Activated CD8-positive, alpha-beta memory T cell treated with anti-CD3 and anti-CD28 coated beads, Interleukin-2, amount 10 ng/mL, durations not matched to agents 7 days and 5 days (primary cell): ENCODE results near the gene TUBA4A. TPM values are rescaled to one million over a fixed set of nuclear protein-coding genes. Genes with fewer than 3 reads are reported as not detected.

Experiments used
- ATAC-seq: fragments of 150-1000 bp; cut with Tn5 transposase; one replicate; pipeline ENCODE4 v1.10.0; 2021; ENCODE audit warnings: moderate library complexity
- CTCF ChIA-PET: fragments of 350-600 bp; sonication (Branson Sonifier 250); formaldehyde crosslinking; loops from one replicate; lab custom pipeline; 2021; ENCODE audit warnings: antibody characterized with exemption; lab: Charles Lee
- DNase-seq: peaks from one replicate; pipeline ENCODE4 v3.0.0-alpha.2; 2020
- H3K27ac Mint-ChIP-seq: one replicate; pipeline ENCODE4 v1.8.0; 2021; ENCODE audit warnings: mild to moderate bottlenecking, mixed read lengths
- H3K27me3 Mint-ChIP-seq: one replicate; pipeline ENCODE4 v1.8.0; 2021; ENCODE audit warnings: mixed read lengths
- H3K36me3 Mint-ChIP-seq: one replicate; pipeline ENCODE4 v1.8.0; 2021; ENCODE audit warnings: mild to moderate bottlenecking, mixed read lengths
- H3K4me1 Mint-ChIP-seq: one replicate; pipeline ENCODE4 v1.8.0; 2021; ENCODE audit warnings: mixed read lengths
- H3K4me3 Mint-ChIP-seq: one replicate; pipeline ENCODE4 v1.8.0; 2021; ENCODE audit warnings: mild to moderate bottlenecking, moderate library complexity, mixed read lengths
- H3K9me3 Mint-ChIP-seq: one replicate; pipeline ENCODE4 v1.8.0; 2022; ENCODE audit warnings: low read depth, mixed read lengths
- total RNA-seq, 2 experiments: library from RNA; stranded (reverse); gene quantifications; one replicate each; pipeline ENCODE4 v1.2.3, GENCODE V29; 2021

The TUBA4A gene
- total RNA-seq, 2 experiments from 2014 or later = 244 to 337 TPM

DNA sequence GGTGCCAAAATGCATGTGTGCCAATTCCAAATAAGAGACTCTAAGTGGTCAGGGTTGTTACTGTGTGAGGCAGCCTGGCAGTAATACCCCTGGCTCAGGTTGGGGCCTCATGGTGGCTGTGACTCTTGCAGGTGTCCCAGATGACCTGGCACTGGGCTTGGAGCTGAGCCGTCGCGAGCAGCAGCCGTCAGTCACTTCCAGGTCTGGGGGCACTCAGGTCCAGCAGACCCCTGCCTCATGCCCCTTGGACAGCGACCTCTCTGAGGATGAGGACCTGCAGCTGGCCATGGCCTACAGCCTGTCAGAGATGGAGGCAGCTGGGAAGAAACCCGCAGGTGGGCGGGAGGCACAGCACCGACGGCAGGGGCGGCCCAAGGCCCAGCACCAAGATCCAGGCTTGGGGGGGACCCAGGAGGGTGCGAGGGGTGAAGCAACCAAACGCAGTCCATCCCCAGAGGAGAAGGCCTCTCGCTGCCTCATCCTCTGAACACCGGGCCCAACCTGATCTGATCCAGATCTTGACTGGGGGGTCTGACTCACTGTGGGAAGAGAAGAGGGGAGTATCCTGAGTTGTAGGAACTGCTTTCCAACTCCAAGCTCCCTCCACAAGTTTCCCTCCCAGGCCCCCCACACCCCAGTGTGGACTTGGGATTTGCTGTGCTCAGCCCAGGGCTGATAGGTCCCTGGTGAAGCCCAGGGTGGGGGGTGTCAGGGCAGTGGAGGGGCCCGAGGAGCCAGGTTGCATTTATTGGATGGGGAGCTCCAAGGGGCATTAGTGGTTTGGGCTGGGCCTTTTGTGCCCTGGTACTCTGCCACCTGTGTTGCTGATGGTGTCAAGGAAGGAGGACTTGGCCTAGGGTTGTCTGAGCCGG lies 31.0 kb upstream of the TUBA4A start:
- ATAC-seq = no peak
- Mint-ChIP-seq H3K36me3 (peaks cover 10% of the 10 kb centered on the region), H3K27me3 (no peaks in the 10 kb centered on the region), H3K4me3 (no peak overlapping the region), H3K27ac (no peak overlapping the region), H3K4me1 (peaks cover 13% of the 10 kb centered on the region), H3K9me3 (no peaks in the 10 kb centered on the region)
- CTCF ChIA-PET = interaction anchor here (2.4 to 14.8 kb wide), 2 partner anchors 8 to 125 kb away, joined by 5 to 260 read pairs; no protein-coding TSS in a partner anchor
- DNase-seq = no peak

DNA sequence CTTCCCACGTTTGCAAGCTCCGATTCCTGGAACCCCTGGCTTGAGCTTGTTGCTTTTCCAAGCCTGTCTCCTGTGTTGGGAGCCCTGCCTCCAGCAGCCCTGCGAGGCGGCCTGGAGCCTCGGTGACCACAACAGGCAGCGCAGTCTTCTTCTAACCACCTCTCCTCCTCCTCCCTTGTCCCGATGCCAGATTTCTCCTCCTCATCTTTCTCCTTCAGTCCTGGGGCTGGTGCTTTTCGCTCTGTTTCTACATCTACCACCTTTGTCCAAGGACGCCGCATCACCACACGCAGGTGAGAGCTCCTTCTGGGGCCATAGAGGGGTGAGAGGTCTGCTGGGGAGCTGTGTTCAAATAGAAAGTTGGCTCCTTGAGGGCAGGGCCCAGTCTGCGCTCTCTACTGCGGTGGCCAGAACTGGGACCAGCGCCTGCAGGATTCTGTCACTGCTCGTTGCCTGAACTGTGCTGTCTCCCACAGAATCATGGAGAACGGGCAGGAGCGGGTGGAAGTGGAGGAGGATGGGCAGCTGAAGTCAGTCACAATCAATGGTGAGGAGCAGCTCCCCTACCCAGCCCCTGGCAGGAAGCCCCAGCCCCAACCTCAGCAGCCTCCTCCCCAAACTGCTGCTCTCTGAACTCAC lies 29.3 kb upstream of the TUBA4A start:
- CTCF ChIA-PET = interaction anchor here (1.5 to 14.8 kb wide), 2 partner anchors 9 to 128 kb away, joined by 3 to 260 read pairs; no protein-coding TSS in a partner anchor
- Mint-ChIP-seq H3K9me3 (no peaks in the 10 kb centered on the region), H3K4me1 (peaks cover 23% of the 10 kb centered on the region), H3K36me3 (peaks cover 12% of the 10 kb centered on the region), H3K27me3 (no peaks in the 10 kb centered on the region), H3K27ac (peak overlapping the region; percentile 3), H3K4me3 (no peak overlapping the region)
- DNase-seq (no peak), ATAC-seq (no peak)

DNA sequence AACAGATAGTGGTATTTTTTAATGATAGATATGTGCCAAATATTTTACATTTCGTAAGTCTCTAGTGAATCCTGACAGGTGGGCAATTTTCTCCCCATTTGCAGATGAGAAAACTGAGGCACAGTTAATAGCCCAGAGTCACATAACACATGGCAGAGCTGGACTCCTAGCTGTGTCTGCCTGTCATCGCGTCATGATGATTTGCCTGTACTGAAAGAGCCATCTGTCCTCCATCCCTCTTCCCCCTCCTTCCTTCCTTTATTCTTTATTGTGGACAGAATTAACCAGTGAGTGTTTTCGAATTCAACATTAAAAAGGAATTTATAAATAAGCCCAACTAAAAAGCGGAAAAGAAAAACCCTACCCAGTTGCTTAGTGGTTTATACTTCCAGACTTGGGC lies 28.7 kb upstream of the TUBA4A start:
- ATAC-seq (no peak), DNase-seq (no peak)
- peaks cover 29% of the 10 kb centered on the region for H3K4me1 Mint-ChIP-seq
- H3K36me3 Mint-ChIP-seq = peaks cover 12% of the 10 kb centered on the region
- CTCF ChIA-PET = interaction anchor here (0.6 to 14.8 kb wide), 3 partner anchors 10 to 128 kb away, joined by 3 to 260 read pairs (median 3); no protein-coding TSS in a partner anchor
- H3K27me3 Mint-ChIP-seq = no peaks in the 10 kb centered on the region
- H3K27ac Mint-ChIP-seq = no peak overlapping the region
- H3K9me3 Mint-ChIP-seq = no peaks in the 10 kb centered on the region
- H3K4me3 Mint-ChIP-seq = no peak overlapping the region

DNA sequence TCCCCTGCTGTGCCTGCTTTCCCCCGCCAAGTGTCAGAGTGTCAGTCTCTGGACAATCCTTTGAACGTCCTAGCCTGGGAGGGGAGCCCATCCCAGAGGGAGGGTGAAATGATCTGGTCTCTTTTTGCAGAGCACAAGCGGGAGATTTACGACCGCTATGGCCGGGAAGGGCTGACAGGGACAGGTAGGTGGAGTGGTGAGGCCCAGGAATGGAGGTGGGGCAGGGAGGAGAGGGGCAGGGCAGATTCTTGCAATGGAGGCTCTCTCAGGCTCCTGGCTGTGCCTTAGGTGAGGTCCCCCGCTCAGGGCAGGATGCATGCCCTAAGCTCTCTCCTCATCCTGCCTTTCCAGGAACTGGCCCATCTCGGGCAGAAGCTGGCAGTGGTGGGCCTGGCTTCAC lies 27.9 kb upstream of the TUBA4A start:
- Mint-ChIP-seq H3K36me3 (peaks cover 12% of the 10 kb centered on the region), H3K4me1 (peaks cover 32% of the 10 kb centered on the region), H3K4me3 (no peak overlapping the region), H3K27ac (peak overlapping the region; percentile 33), H3K27me3 (no peaks in the 10 kb centered on the region), H3K9me3 (no peaks in the 10 kb centered on the region)
- ATAC-seq (no peak), DNase-seq (no peak)
- CTCF ChIA-PET = interaction anchor here (0.8 to 14.8 kb wide), 3 partner anchors 11 to 127 kb away, joined by 3 to 260 read pairs (median 3); partner anchors contain the start of genes ANKZF1 and ATG9A

DNA sequence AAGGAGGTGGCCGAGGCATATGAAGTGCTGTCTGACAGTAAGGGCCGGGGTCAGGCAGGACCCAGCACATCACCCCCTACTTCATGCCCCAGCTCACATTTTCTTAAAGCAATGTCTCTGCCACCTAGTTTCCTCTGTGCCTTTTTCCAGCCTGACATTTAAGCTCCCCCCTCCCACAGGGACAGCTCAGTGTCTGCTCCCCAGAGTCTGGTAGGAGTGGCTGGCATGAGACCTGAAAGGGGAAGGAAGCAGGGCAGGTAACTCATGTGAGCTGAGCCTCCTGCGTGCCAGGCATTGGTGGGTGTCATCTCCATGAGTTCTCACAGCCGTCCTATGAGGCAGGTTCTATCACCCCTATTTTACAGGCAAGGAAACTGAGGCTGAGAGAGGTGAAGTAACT lies 26.9 kb upstream of the TUBA4A start:
- peaks cover 12% of the 10 kb centered on the region for H3K36me3 Mint-ChIP-seq
- H3K27ac Mint-ChIP-seq = peak overlapping the region; percentile 96
- CTCF ChIA-PET = interaction anchor here (0.8 to 14.8 kb wide), 6 partner anchors 12 to 109 kb away, joined by 3 to 260 read pairs (median 10); partner anchors contain the start of genes ANKZF1, ATG9A, TUBA4A and TUBA4B
- no peaks in the 10 kb centered on the region for H3K9me3 Mint-ChIP-seq
- H3K27me3 Mint-ChIP-seq = no peaks in the 10 kb centered on the region
- H3K4me1 Mint-ChIP-seq = peaks cover 32% of the 10 kb centered on the region
- no peak for DNase-seq
- ATAC-seq = no peak
- H3K4me3 Mint-ChIP-seq = peak overlapping the region; percentile 94

DNA sequence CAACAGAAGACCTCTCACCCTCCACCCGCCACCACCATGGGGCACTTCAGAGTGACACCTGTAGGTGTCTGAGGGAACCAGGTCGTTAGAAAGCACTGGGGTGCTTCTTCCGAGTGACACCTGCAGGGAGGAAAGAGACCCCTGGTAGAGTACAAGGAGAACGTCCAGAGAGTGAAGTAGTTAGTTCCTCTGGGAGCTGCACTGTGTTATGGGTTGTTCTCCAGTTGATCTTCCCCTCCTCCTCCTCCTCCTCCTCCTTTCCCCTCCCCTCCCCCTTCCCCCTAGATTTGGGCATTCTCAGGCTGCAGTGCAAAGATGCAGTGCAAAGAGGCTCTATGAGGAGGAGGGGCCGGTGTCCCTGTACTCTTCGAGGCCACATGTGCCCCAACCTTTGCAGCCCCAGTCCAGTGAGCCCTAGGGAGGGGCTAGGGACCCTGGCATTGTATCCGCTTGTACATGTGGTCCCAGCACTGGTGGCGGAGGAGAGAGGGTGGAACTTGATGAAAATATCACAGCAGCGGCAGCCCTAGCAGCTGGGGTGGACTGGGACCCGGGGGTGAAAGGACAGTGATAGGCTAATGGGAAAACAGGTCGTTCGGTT lies 26.3 kb upstream of the TUBA4A start:
- H3K4me3 Mint-ChIP-seq = peak overlapping the region; percentile 94
- DNase-seq (no peak), ATAC-seq (no peak)
- no peaks in the 10 kb centered on the region for H3K27me3 Mint-ChIP-seq
- no peaks in the 10 kb centered on the region for H3K9me3 Mint-ChIP-seq
- CTCF ChIA-PET = interaction anchor here (1.0 to 14.8 kb wide), 12 partner anchors 11 to 300 kb away, joined by 3 to 260 read pairs (median 10); partner anchors contain the start of genes NHEJ1, TUBA4A, TUBA4B and ZFAND2B
- peaks cover 32% of the 10 kb centered on the region for H3K4me1 Mint-ChIP-seq
- peak overlapping the region; percentile 96 for H3K27ac Mint-ChIP-seq
- H3K36me3 Mint-ChIP-seq = peaks cover 12% of the 10 kb centered on the region

DNA sequence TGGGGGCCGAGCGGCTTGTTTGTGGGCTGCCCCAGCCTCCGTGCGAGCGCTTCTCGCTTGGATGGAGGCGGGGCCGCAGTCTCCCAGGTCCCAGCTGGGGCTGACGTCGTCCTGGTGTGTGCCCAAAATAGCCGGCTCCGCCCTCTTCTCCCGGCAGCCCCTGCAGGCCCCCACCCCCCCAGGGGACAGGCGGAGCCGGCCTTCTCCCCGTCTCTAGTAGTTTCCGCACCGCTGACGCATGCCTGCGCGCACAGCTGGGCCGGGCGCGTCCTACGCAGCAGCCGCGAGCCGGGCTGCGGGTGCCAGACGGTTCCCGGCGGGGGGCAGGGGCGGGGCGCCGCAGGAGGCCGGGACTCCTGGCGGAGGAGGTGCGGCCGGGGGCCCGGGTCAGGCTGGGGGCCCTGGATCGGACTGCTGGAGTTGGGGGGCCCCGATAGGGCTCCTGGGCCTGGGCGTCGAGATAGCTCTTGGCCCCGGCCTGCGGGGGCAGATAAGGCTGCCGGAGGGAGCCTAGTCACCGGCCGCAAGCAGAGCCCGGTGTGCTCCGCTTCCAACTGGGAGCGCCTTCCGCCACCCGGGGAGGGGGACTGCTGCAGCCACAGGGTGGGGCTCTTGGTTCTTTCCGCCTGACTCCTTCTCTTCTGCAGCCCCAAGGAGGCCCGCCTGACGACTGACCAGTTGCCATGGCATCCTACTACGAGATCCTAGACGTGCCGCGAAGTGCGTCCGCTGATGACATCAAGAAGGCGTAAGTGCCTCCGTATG lies 25.6 kb upstream of the TUBA4A start, which contains the start of gene DNAJB2:
Gene DNAJB2, plus strand, starts transcription at position 216 of the 765 bp plus-strand sequence. Its CDS starts 468 bp downstream, at position 684.
- peaks cover 32% of the 10 kb centered on the region for H3K4me1 Mint-ChIP-seq

DNA sequence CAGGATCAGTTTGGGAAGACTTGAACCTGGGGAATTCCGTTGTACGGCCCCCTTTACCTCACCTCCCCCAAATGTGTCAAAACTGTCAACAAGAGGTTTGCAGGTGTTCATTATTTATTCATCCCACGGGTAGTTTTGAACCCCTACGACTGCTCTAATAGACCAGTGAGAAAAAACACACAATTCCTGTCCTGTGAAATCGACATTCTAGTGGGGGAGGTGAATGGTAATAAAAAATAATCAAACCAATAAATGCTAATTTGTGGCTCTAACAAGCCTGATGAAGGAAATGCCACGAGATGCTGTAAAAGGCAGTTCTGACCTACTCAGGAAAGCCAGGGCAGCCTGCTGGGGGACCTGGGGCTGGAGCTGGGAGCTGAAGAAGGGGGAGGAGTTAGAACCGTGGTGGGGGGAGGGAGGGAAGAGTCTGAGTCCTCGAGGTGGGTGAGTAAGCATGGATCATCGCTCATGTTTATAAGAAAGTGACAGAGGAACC lies 25.0 kb upstream of the TUBA4A start:
- CTCF ChIA-PET = interaction anchor here (0.6 to 14.8 kb wide), 31 partner anchors 10 to 381 kb away, joined by 3 to 260 read pairs (median 4); partner anchors contain the start of genes GLB1L, NHEJ1, STK16 and TUBA4A
- H3K9me3 Mint-ChIP-seq = no peaks in the 10 kb centered on the region
- no peaks in the 10 kb centered on the region for H3K27me3 Mint-ChIP-seq
- peak overlapping the region; percentile 95 for H3K27ac Mint-ChIP-seq
- peak overlapping the region; percentile 94 for H3K4me3 Mint-ChIP-seq
- H3K36me3 Mint-ChIP-seq = peaks cover 12% of the 10 kb centered on the region
- peaks cover 32% of the 10 kb centered on the region for H3K4me1 Mint-ChIP-seq
- no peak for ATAC-seq
- no peak for DNase-seq

More for the DNA sequence above, 25.6 kb upstream of the TUBA4A start, which contains the start of gene DNAJB2:
- DNase-seq = peak; percentile 99
- CTCF ChIA-PET = interaction anchor here (0.6 to 14.8 kb wide), 28 partner anchors 10 to 381 kb away, joined by 3 to 260 read pairs (median 4); partner anchors contain the start of genes GLB1L, NHEJ1, STK16 and TUBA4A
- peaks cover 12% of the 10 kb centered on the region for H3K36me3 Mint-ChIP-seq
- peak; percentile 90 for ATAC-seq
- peak within 1 kb of the TSS; percentile 96 for H3K27ac Mint-ChIP-seq
- H3K27me3 Mint-ChIP-seq = no peaks in the 10 kb centered on the region
- no peaks in the 10 kb centered on the region for H3K9me3 Mint-ChIP-seq
- H3K4me3 Mint-ChIP-seq = peak within 1 kb of the TSS; percentile 94

DNA sequence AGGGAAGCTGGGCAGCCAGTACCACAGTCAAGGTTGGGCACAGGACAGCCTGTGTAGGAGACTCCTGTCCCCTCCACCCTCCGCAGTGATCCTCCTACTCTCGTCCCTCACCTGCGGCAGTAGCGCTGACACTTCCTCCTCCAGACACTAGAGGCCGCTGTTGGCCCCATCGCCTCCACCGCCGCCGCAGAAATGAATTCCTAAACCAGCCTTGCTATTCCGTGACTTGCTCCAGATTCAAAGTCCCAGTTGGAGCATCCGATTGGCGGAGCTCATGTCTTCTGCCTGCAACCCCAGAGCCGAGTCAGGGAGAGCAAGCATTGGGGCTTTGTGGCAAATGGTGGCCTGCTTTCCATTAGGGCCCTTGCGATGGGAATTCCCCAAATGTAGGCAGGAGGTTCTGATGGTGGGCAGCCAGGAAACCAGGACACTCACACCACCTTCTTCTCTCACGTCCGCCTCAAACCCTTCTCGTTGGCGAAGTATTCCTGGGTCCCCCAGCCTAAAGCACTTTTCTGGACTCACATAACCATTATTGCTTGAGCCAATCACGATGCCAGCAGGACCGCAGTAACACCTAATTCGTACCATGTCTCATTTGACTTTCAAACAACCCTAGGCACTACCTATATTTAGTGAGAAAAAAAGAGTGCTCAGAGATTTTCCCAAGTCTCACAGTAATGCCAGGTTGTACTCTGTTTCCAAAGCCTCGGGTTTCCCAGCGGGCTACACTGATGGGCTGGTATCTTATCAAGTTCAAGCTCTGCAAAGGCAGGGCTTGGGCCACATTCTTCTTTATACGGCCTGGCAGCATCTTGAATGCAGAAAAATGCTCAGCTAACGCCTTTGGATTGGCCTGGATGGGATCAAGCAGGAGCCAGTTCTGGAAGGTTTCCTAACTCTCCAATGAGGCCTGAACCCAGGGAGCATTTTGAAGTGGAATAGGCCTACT lies 24.3 kb upstream of the TUBA4A start:
- H3K9me3 Mint-ChIP-seq = no peaks in the 10 kb centered on the region
- ATAC-seq (peak; percentile 9), DNase-seq (peak; percentile 81)
- peak overlapping the region; percentile 95 for H3K27ac Mint-ChIP-seq
- no peaks in the 10 kb centered on the region for H3K27me3 Mint-ChIP-seq
- CTCF ChIA-PET = interaction anchor here (0.6 to 14.8 kb wide), 28 partner anchors 8 to 380 kb away, joined by 3 to 260 read pairs (median 6); partner anchors contain the start of genes ABCB6, ANKZF1, ATG9A and DNPEP
- peak overlapping the region; percentile 94 for H3K4me3 Mint-ChIP-seq
- H3K4me1 Mint-ChIP-seq = peaks cover 32% of the 10 kb centered on the region
- peaks cover 10% of the 10 kb centered on the region for H3K36me3 Mint-ChIP-seq

DNA sequence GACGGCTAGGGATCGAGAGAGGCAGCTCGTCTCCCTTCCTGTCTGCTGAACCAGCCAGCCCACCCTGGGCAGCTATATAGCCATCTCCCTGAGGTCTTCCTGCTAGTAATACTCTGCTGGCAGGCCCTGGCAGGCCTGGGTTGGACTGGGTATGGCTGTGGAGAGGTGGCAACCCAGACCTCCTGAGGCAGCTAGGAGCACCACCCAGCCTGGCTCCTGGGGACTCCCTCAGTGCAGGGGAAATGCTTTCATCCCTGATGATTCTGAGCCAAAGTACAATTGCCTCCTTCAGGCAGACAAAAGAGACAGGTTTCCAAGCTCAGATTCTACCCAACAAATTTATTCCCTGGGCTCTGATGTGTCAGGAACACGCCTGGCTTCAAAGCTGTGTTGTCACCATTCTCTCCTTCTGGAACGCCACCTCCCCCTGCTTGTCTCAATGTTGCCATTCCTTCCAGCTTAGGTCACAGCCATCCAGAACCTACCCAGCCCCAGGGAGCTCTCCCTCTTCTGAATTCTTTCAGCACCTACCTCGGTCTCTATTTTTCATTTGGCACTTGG lies 20.7 kb upstream of the TUBA4A start:
- Mint-ChIP-seq H3K9me3 (no peaks in the 10 kb centered on the region), H3K27me3 (peaks cover 2% of the 10 kb centered on the region), H3K36me3 (no peaks in the 10 kb centered on the region), H3K4me1 (peaks cover 20% of the 10 kb centered on the region), H3K4me3 (no peak overlapping the region), H3K27ac (no peak overlapping the region)
- DNase-seq = no peak
- CTCF ChIA-PET = interaction anchor here (1.1 to 14.8 kb wide), 4 partner anchors 18 to 155 kb away, joined by 3 to 260 read pairs (median 4); partner anchors contain the start of gene NHEJ1
- ATAC-seq = no peak

DNA sequence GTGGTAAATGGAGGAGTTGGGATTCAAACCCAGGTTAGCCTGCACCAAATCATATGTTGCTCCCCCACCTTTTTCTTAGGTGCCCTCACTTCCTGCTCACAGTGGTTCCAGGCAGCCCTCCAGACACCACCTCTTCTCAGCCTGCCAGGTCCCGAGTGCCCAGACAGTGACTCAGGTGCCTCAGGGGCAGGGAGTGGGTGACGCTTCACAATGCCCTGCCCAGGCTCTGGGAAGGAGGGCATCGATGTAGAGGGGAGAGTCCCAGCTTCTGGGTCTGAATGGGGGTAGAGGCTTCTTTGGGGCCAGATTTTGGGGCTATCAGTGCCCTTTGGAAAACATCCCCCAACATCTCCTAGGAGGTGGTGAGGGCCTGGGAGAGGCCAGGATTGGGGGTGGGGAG lies 20.2 kb upstream of the TUBA4A start:
- CTCF ChIA-PET = interaction anchor here (1.0 to 14.8 kb wide), 4 partner anchors 18 to 154 kb away, joined by 3 to 260 read pairs (median 4); partner anchors contain the start of gene NHEJ1
- H3K9me3 Mint-ChIP-seq = no peaks in the 10 kb centered on the region
- H3K4me3 Mint-ChIP-seq = no peak overlapping the region
- DNase-seq (no peak), ATAC-seq (no peak)
- peaks cover 2% of the 10 kb centered on the region for H3K27me3 Mint-ChIP-seq
- H3K36me3 Mint-ChIP-seq = no peaks in the 10 kb centered on the region
- no peak overlapping the region for H3K27ac Mint-ChIP-seq
- H3K4me1 Mint-ChIP-seq = peaks cover 19% of the 10 kb centered on the region
